ENCODE results near the gene PSMC3. TPM values are rescaled to one million over a fixed set of nuclear protein-coding genes. Genes with fewer than 3 reads are reported as not detected.

PSMC3 gene
- polyA plus RNA-seq, 4 donors = 88.0 to 156 (median 103) TPM

DNA sequence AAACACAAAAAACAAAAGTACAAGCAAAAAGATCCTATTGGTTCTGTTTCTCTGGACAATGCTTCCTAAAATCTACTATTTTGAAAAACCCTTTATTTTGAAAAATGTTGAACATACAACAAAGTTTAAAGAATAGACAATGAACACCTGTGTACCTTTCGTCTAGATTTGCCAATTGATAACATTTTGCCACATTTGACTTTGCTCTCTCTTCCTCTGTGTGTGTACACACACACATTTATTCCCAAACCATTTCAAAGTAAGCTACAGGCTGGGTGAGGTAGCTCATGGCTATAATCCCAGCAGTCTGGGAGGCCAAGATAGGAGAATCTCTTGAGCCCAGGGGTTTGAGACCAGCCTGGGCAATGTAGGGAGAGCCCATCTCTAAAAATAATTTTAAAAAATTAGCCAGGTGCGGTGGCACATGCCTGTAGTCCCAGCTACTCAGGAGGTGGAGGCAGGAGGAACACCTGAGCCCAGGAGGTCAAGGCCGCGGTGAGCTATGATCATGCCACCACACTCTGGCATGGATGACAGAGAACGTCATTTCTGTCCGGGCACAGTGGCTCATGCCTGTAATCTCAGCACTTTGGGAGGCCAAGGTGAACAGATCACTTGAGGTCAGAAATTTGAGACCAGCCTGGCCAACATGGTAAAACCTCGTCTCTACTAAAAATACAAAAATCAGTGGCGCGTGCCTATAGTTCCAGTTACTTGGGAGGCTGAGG, 5.3 kb upstream of the PSMC3 start:
- no peak for FAIRE-seq
- no peaks in the 10 kb centered on the region for H3K27me3 ChIP-seq (ENCODE audit: control insufficient read depth in 3 of 3, insufficient read depth in 3 of 3, low read length in 3 of 3)
- H3K27ac ChIP-seq (ENCODE audit: low read depth in 1 of 3, low read length in 2 of 3) = no peak overlapping the region
- DNase-seq = no peak
- H3K9me3 ChIP-seq (ENCODE audit: control insufficient read depth in 2 of 2, insufficient read depth in 1 of 2, low read depth in 1 of 2, low read length in 1 of 2) = no peaks in the 10 kb centered on the region
- no peaks in the 10 kb centered on the region for H3K4me1 ChIP-seq (ENCODE audit: control insufficient read depth in 3 of 3, insufficient read depth in 2 of 3, low read depth in 1 of 3, low read length in 2 of 3)
- 81 to 89% (median 84%) methylated on average over 9 of the region's 9 CpGs for WGBS, 3 donors
- H3K36me3 ChIP-seq (ENCODE audit: control insufficient read depth in 3 of 3, insufficient read depth in 2 of 3, low read depth in 1 of 3, low read length in 3 of 3) = no peaks in the 10 kb centered on the region
- H3K4me3 ChIP-seq (ENCODE audit: low read depth in 1 of 3, low read length in 3 of 3) = no peak overlapping the region

DNA sequence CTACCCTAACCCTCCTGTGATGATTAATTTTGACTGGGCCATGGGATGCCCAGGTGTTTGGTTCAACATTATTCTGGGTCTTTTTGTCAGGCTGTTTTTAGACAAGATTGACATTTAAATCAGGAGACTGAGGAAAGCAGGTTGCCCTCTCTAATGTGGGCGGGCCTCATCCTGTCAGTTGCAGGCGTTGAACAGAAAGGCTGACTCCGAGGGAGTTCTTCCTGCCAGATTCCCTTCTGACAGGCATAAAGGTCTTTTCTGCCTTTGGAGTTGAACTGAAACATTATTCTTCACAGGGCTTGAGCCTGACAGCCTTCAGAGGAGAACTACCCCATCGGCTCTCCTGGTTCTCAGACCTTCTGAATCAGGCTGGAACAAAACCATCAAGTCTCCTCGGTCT, 4.3 kb upstream of the PSMC3 start:
- no peaks in the 10 kb centered on the region for H3K27me3 ChIP-seq (ENCODE audit: control insufficient read depth in 3 of 3, insufficient read depth in 3 of 3, low read length in 3 of 3)
- DNase-seq = peak in 1 of 2 donors; percentile 8
- H3K27ac ChIP-seq (ENCODE audit: low read depth in 1 of 3, low read length in 2 of 3) = no peak overlapping the region
- H3K36me3 ChIP-seq (ENCODE audit: control insufficient read depth in 3 of 3, insufficient read depth in 2 of 3, low read depth in 1 of 3, low read length in 3 of 3) = no peaks in the 10 kb centered on the region
- peaks cover 0 to under 1% (median 0%) of the 10 kb centered on the region in 3 donors for H3K4me1 ChIP-seq (ENCODE audit: control insufficient read depth in 3 of 3, insufficient read depth in 2 of 3, low read depth in 1 of 3, low read length in 2 of 3)
- FAIRE-seq = no peak
- 22 to 43% (median 22%) methylated on average over 5 of the region's 5 CpGs for WGBS, 3 donors
- H3K9me3 ChIP-seq (ENCODE audit: control insufficient read depth in 2 of 2, insufficient read depth in 1 of 2, low read depth in 1 of 2, low read length in 1 of 2) = no peaks in the 10 kb centered on the region
- H3K4me3 ChIP-seq (ENCODE audit: low read depth in 1 of 3, low read length in 3 of 3) = no peak overlapping the region

GRCh38 chr11:47425611-47426010, 628 bp downstream of the PSMC3 start:
- Histone ChIP-seq H3K27me3 (ENCODE audit: control insufficient read depth in 3 of 3, insufficient read depth in 3 of 3, low read length in 3 of 3) (no peaks in the 10 kb centered on the region), H3K9me3 (ENCODE audit: control insufficient read depth in 2 of 2, insufficient read depth in 1 of 2, low read depth in 1 of 2, low read length in 1 of 2) (no peaks in the 10 kb centered on the region), H3K27ac (ENCODE audit: low read depth in 1 of 3, low read length in 2 of 3) (peak overlapping the region in 2 of 3 donors; percentile 51 to 95), H3K4me1 (ENCODE audit: control insufficient read depth in 3 of 3, insufficient read depth in 2 of 3, low read depth in 1 of 3, low read length in 2 of 3) (peaks cover 0 to 9% (median 3%) of the 10 kb centered on the region in 3 donors), H3K36me3 (ENCODE audit: control insufficient read depth in 3 of 3, insufficient read depth in 2 of 3, low read depth in 1 of 3, low read length in 3 of 3) (peaks cover 7 to 43% (median 8%) of the 10 kb centered on the region in 3 donors), H3K4me3 (ENCODE audit: low read depth in 1 of 3, low read length in 3 of 3) (peak overlapping the region; percentile 74 to 99 (median 93))
- WGBS, 3 donors = 0% methylated on average over 14 of the region's 14 CpGs
- no peak for DNase-seq
- no peak for FAIRE-seq

GRCh38 chr11:47418454-47419259, 7.6 kb downstream of the PSMC3 start:
- 85 to 87% (median 87%) methylated on average over 23 of the region's 23 CpGs for whole genome bisulfite sequencing, 3 donors
- no peaks in the 10 kb centered on the region for H3K9me3 ChIP-seq (ENCODE audit: control insufficient read depth in 2 of 2, insufficient read depth in 1 of 2, low read depth in 1 of 2, low read length in 1 of 2)

DNA sequence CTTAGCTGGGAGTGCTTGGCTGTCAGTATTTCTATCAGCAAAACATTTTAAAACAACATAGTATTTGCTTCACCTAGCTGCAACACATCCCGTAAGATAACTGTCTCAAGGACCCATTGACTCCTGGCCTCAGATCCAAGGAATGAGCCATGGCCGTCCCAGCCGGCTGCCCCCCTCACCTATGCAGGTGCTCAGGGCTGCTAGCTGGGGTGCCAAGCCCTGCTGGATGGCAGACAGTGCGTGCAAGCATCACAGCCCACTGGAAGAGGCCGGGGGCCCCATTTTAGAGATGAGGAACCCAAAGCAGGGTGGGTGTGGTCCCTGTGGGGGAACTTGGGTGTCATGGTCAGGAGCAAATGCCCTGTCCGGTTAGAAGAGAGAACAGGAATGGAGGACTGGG, 8.5 kb downstream of the PSMC3 start:
- H3K4me1 ChIP-seq (ENCODE audit: control insufficient read depth in 3 of 3, insufficient read depth in 2 of 3, low read depth in 1 of 3, low read length in 2 of 3) = no peaks in the 10 kb centered on the region
- no peak overlapping the region for H3K4me3 ChIP-seq (ENCODE audit: low read depth in 1 of 3, low read length in 3 of 3)
- WGBS, 3 donors = 89 to 90% (median 89%) methylated on average over 6 of the region's 6 CpGs
- H3K27me3 ChIP-seq (ENCODE audit: control insufficient read depth in 3 of 3, insufficient read depth in 3 of 3, low read length in 3 of 3) = no peaks in the 10 kb centered on the region
- DNase-seq (no peak), FAIRE-seq (no peak)
- no peak overlapping the region for H3K27ac ChIP-seq (ENCODE audit: low read depth in 1 of 3, low read length in 2 of 3)
- H3K36me3 ChIP-seq (ENCODE audit: control insufficient read depth in 3 of 3, insufficient read depth in 2 of 3, low read depth in 1 of 3, low read length in 3 of 3) = peaks cover 12 to 85% (median 23%) of the 10 kb centered on the region in 3 donors
- no peaks in the 10 kb centered on the region for H3K9me3 ChIP-seq (ENCODE audit: control insufficient read depth in 2 of 2, insufficient read depth in 1 of 2, low read depth in 1 of 2, low read length in 1 of 2)

More at GRCh38 chr11:47418454-47419259, 7.6 kb downstream of the PSMC3 start:
- DNase-seq (no peak), FAIRE-seq (no peak)
- Histone ChIP-seq H3K4me1 (ENCODE audit: control insufficient read depth in 3 of 3, insufficient read depth in 2 of 3, low read depth in 1 of 3, low read length in 2 of 3) (no peaks in the 10 kb centered on the region), H3K27me3 (ENCODE audit: control insufficient read depth in 3 of 3, insufficient read depth in 3 of 3, low read length in 3 of 3) (no peaks in the 10 kb centered on the region), H3K36me3 (ENCODE audit: control insufficient read depth in 3 of 3, insufficient read depth in 2 of 3, low read depth in 1 of 3, low read length in 3 of 3) (peaks cover 12 to 88% (median 25%) of the 10 kb centered on the region in 3 donors), H3K27ac (ENCODE audit: low read depth in 1 of 3, low read length in 2 of 3) (no peak overlapping the region), H3K4me3 (ENCODE audit: low read depth in 1 of 3, low read length in 3 of 3) (no peak overlapping the region)

- peak in 1 of 2 donors; percentile 50 for DNase-seq
- Histone ChIP-seq H3K9me3 (ENCODE audit: control insufficient read depth in 2 of 2, insufficient read depth in 1 of 2, low read depth in 1 of 2, low read length in 1 of 2) (no peaks in the 10 kb centered on the region), H3K36me3 (ENCODE audit: control insufficient read depth in 3 of 3, insufficient read depth in 2 of 3, low read depth in 1 of 3, low read length in 3 of 3) (peaks cover 9 to 83% (median 18%) of the 10 kb centered on the region in 3 donors), H3K4me1 (ENCODE audit: control insufficient read depth in 3 of 3, insufficient read depth in 2 of 3, low read depth in 1 of 3, low read length in 2 of 3) (no peaks in the 10 kb centered on the region), H3K27me3 (ENCODE audit: control insufficient read depth in 3 of 3, insufficient read depth in 3 of 3, low read length in 3 of 3) (no peaks in the 10 kb centered on the region), H3K27ac (ENCODE audit: low read depth in 1 of 3, low read length in 2 of 3) (peak overlapping the region in 2 of 3 donors; percentile 69 to 83), H3K4me3 (ENCODE audit: low read depth in 1 of 3, low read length in 3 of 3) (no peak overlapping the region)
- 29 to 39% (median 32%) methylated on average over 13 of the region's 13 CpGs for WGBS, 3 donors
- no peak for FAIRE-seq
Measured at GRCh38 chr11:47415949-47416472, 10.2 kb downstream of the PSMC3 start.

DNA sequence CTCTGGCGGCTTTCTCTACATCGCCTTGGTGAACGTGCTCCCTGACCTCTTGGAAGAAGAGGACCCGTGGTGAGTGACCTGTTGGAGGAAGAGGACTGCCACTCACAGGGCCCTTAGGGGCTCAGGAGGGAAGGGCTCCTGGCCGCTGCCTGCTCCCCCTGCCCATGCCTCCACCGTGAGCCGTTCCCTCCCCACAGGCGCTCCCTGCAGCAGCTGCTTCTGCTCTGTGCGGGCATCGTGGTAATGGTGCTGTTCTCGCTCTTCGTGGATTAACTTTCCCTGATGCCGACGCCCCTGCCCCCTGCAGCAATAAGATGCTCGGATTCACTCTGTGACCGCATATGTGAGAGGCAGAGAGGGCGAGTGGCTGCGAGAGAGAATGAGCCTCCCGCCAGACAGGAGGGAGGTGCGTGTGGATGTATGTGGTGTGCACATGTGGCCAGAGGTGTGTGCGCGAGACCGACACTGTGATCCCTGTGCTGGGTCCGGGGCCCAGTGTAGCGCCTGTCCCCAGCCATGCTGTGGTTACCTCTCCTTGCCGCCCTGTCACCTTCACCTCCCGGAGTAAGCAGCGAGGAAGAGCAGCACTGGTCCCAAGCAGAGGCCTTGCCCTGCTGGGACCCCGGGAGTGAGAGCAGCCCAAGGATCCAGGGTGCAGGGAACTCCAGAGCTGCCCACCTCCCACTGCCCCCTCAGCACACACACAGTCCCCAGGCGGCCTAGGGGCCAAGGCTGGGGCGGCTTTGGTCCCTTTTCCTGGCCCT, 11.0 kb downstream of the PSMC3 start:
- no peak overlapping the region for H3K4me3 ChIP-seq (ENCODE audit: low read depth in 1 of 3, low read length in 3 of 3)
- H3K27me3 ChIP-seq (ENCODE audit: control insufficient read depth in 3 of 3, insufficient read depth in 3 of 3, low read length in 3 of 3) = no peaks in the 10 kb centered on the region
- WGBS, 3 donors = 86 to 88% (median 86%) methylated on average over 31 of the region's 31 CpGs
- peak overlapping the region in 2 of 3 donors; percentile 69 to 83 for H3K27ac ChIP-seq (ENCODE audit: low read depth in 1 of 3, low read length in 2 of 3)
- H3K36me3 ChIP-seq (ENCODE audit: control insufficient read depth in 3 of 3, insufficient read depth in 2 of 3, low read depth in 1 of 3, low read length in 3 of 3) = peaks cover 9 to 83% (median 14%) of the 10 kb centered on the region in 3 donors
- no peak for FAIRE-seq
- DNase-seq = no peak
- H3K4me1 ChIP-seq (ENCODE audit: control insufficient read depth in 3 of 3, insufficient read depth in 2 of 3, low read depth in 1 of 3, low read length in 2 of 3) = no peaks in the 10 kb centered on the region
- no peaks in the 10 kb centered on the region for H3K9me3 ChIP-seq (ENCODE audit: control insufficient read depth in 2 of 2, insufficient read depth in 1 of 2, low read depth in 1 of 2, low read length in 1 of 2)

DNA sequence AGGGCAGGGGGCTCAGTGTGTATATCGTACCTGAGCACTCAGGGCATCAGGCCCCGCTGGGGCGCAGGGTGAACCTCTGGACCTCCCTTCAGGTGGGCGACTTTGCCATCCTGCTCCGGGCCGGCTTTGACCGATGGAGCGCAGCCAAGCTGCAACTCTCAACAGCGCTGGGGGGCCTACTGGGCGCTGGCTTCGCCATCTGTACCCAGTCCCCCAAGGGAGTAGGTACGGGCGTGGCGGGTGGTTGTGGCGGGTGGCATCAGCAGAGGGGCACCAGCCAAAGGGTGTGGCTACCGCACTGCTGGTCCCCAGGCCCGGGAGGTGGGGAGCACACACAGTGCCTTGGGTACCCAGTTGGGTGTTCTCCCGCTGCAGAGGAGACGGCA, 11.6 kb downstream of the PSMC3 start:
- peaks cover 9 to 80% (median 10%) of the 10 kb centered on the region in 3 donors for H3K36me3 ChIP-seq (ENCODE audit: control insufficient read depth in 3 of 3, insufficient read depth in 2 of 3, low read depth in 1 of 3, low read length in 3 of 3)
- no peaks in the 10 kb centered on the region for H3K4me1 ChIP-seq (ENCODE audit: control insufficient read depth in 3 of 3, insufficient read depth in 2 of 3, low read depth in 1 of 3, low read length in 2 of 3)
- no peak overlapping the region for H3K4me3 ChIP-seq (ENCODE audit: low read depth in 1 of 3, low read length in 3 of 3)
- no peaks in the 10 kb centered on the region for H3K9me3 ChIP-seq (ENCODE audit: control insufficient read depth in 2 of 2, insufficient read depth in 1 of 2, low read depth in 1 of 2, low read length in 1 of 2)
- no peaks in the 10 kb centered on the region for H3K27me3 ChIP-seq (ENCODE audit: control insufficient read depth in 3 of 3, insufficient read depth in 3 of 3, low read length in 3 of 3)
- DNase-seq = no peak
- H3K27ac ChIP-seq (ENCODE audit: low read depth in 1 of 3, low read length in 2 of 3) = no peak overlapping the region
- 89 to 94% (median 90%) methylated on average over 16 to 19 of the region's 19 CpGs for WGBS, 3 donors
- no peak for FAIRE-seq

All from small intestine (tissue), 7 donors.